ENCODE measurements around the gene PCF11.

PCF11 gene

DNA sequence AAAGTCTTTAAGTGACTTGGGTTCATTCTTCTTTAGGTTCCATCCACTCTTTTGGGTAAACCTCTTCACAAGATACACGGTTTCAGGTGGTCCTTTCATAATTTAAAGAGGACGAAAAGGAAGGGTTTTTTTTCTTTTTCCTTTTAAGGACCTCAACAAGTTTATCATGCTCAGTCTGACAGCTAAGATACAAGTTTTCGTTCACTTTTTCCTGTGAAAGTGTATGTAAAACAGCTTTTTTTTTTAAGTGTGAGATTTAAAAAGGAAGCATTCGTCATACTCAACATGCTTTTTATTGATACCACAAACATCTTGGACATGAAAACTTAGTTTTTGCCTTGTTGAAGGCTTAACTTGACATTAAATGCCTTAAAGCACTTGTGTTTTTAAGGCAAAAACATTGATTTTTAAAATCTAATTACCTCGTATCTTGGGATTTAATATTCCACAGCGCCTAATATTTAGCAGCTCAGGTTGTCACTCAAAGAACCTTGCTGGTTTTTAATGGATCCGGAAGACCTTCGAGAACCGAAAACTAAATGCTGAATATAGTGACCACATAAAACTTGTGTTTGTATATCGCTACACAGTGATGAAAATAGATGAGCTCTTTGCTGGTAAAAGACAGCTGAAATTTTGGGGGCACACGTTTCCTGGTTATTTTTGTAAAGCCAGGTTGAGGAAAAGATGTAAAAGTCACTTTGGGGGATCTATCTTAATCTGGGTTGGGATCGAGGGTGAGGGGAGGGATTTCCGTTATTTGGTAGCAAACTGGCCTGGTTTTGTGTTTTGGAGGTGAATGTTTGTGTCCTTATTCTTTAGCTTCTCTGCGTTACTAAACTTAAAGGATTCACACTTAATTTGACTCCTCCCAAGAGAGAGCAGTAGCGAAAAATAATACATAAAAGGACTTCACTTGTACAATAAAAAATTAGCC, 2.3 kb downstream of the PCF11 start:
- Histone ChIP-seq H3K36me3 (peaks cover 9% of the 10 kb centered on the region), H3K27ac (peak overlapping the region; percentile 99), H3K4me1 (ENCODE audit: control insufficient read depth in 1 of 2, insufficient read depth in 1 of 2, low read depth in 1 of 2, low read length in 1 of 2) (peaks cover 57 to 63% of the 10 kb centered on the region in 2 experiments), H3K9me3 (no peaks in the 10 kb centered on the region), H3K27me3 (no peaks in the 10 kb centered on the region), H3K4me3 (ENCODE audit: low read depth in 1 of 2, low read length in 1 of 2) (peak overlapping the region; percentile 95 to 100)
- TF ChIP-seq, protein P1, sequence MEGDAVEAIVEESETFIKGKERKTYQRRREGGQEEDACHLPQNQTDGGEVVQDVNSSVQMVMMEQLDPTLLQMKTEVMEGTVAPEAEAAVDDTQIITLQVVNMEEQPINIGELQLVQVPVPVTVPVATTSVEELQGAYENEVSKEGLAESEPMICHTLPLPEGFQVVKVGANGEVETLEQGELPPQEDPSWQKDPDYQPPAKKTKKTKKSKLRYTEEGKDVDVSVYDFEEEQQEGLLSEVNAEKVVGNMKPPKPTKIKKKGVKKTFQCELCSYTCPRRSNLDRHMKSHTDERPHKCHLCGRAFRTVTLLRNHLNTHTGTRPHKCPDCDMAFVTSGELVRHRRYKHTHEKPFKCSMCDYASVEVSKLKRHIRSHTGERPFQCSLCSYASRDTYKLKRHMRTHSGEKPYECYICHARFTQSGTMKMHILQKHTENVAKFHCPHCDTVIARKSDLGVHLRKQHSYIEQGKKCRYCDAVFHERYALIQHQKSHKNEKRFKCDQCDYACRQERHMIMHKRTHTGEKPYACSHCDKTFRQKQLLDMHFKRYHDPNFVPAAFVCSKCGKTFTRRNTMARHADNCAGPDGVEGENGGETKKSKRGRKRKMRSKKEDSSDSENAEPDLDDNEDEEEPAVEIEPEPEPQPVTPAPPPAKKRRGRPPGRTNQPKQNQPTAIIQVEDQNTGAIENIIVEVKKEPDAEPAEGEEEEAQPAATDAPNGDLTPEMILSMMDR (IDR thresholded peaks at IDR 0.05): no peak

DNA sequence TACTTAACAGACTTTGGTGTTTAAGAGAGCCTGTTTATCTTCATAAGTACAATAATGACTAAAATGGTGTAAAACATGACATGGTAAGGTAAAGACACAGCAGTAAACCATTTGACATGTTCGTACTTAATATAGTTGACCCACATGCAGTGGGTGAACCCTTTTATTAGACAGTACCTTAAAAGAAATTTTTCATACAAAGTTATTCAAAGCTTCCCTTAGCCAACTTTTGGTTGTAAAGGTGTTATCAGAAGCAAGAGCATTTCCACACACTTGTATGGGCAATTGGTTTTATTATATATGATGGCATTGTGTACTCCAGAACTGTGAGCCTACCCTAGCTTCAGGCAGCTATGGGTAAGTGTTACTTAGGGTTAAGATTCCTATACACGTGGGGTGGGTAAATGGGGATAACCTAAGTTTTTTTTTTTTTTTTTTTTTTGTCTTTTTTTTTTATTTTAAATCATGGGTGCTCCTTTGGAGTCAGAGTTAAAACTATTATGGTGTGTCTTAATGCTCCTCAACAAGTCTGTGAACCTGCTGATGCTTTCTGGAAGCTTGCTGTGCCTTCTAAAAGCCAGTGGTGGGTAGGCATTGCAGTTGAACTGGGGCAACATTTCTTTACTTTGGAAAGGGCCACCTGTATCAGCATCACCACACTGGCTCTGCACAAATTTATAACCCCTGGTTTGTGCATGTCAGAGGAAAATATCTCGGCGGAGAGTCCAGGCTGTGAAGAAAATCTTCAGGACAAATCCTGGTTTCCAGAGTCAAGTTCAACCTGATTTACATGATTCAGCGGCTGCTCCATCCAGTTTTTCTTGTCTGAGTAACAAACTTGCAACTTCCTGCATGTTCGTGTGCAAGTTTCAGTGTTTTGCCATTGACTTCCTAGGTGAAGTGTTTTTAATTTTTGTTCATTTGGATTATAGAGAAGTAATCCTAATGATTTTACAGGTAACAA, 3.3 kb downstream of the PCF11 start:
- Histone ChIP-seq H3K27ac (peak overlapping the region; percentile 99), H3K27me3 (no peaks in the 10 kb centered on the region), H3K4me3 (ENCODE audit: low read depth in 1 of 2, low read length in 1 of 2) (peak overlapping the region; percentile 95 to 100), H3K36me3 (peaks cover 18% of the 10 kb centered on the region), H3K9me3 (no peaks in the 10 kb centered on the region), H3K4me1 (ENCODE audit: control insufficient read depth in 1 of 2, insufficient read depth in 1 of 2, low read depth in 1 of 2, low read length in 1 of 2) (peaks cover 57 to 63% of the 10 kb centered on the region in 2 experiments)
- TF ChIP-seq, protein P1 (IDR thresholded peaks at IDR 0.05): no peak

DNA sequence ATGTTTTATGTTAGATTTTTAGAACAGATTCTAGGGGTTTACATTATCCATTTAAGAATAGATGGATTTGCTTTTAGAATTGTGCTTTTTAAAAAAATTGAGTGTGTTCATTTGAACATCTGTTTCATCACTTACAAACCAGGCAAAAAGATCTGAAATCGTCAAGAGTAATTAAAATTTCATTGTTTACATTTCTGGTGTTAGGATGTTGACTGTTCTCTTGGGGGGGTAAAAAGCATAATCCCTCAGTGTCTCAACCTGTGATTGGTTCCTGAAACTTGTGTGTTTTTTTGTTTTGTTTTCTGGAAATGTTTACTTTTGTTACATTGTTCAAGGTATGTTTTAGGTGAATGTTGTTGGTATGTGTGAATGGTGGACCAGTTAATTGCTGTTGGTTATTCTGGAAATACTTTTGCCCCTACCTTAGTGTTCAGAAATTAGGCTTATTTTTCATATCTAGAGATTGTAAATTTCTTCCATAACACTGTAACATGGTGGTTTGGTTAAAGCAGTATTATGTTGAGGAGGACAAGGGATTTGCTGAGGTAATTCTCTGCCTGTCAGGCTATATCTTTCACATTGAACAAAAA, 4.8 kb downstream of the PCF11 start:
- Histone ChIP-seq H3K36me3 (peaks cover 33% of the 10 kb centered on the region), H3K4me1 (ENCODE audit: control insufficient read depth in 1 of 2, insufficient read depth in 1 of 2, low read depth in 1 of 2, low read length in 1 of 2) (peaks cover 46 to 51% of the 10 kb centered on the region in 2 experiments), H3K27ac (peak overlapping the region; percentile 62), H3K27me3 (no peaks in the 10 kb centered on the region), H3K4me3 (ENCODE audit: low read depth in 1 of 2, low read length in 1 of 2) (no peak overlapping the region), H3K9me3 (no peaks in the 10 kb centered on the region)
- TF ChIP-seq, protein P1 (IDR thresholded peaks at IDR 0.05): no peak

DNA sequence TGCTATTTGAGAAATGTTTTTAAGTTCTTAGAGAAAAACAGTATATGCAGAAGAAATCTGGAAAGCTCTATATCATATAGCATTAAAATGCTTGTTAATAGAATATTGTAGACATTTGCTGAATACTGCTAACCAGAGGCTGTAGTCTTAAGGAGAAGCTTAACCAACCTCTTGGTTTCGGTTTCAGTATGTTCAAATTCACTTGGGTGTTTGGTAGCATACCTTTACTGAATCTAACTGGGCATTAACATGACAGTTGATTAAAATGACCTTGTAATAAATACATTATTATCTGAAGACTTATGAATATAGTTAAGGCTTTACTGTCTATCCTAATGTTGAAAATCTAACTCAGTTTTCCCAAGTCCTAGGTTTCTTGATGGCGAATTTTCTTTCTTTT, 5.4 kb downstream of the PCF11 start:
- Histone ChIP-seq H3K27ac (peak overlapping the region; percentile 62), H3K9me3 (no peaks in the 10 kb centered on the region), H3K27me3 (no peaks in the 10 kb centered on the region), H3K4me1 (ENCODE audit: control insufficient read depth in 1 of 2, insufficient read depth in 1 of 2, low read depth in 1 of 2, low read length in 1 of 2) (peaks cover 46 to 51% of the 10 kb centered on the region in 2 experiments), H3K4me3 (ENCODE audit: low read depth in 1 of 2, low read length in 1 of 2) (no peak overlapping the region), H3K36me3 (peaks cover 40% of the 10 kb centered on the region)
- TF ChIP-seq, protein P1 (IDR thresholded peaks at IDR 0.05): no peak

DNA sequence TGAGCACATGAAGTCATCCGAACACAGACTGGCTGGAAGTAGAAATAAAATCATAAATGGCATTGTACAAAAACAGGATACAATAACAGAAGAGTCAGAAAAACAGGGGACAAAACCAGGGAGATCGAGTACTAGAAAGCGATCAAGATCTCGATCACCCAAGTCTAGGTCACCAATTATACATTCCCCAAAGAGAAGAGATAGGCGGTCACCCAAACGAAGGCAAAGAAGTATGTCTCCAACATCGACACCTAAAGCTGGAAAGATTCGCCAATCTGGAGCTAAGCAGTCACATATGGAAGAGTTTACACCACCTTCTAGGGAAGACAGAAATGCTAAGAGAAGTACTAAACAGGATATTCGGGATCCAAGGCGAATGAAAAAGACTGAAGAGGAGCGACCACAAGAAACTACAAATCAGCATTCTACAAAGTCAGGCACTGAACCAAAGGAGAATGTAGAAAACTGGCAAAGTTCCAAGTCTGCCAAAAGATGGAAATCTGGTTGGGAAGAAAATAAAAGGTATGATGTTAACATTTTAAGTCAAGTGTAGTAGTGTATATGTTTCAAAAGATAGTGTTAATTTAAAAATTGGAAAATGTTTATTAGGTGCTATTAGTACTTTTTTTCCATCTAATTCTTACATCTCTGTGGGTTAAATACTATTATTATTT, 9.4 kb downstream of the PCF11 start:
- Histone ChIP-seq H3K4me3 (ENCODE audit: low read depth in 1 of 2, low read length in 1 of 2) (no peak overlapping the region), H3K9me3 (no peaks in the 10 kb centered on the region), H3K36me3 (peaks cover 72% of the 10 kb centered on the region), H3K27ac (no peak overlapping the region), H3K27me3 (no peaks in the 10 kb centered on the region), H3K4me1 (ENCODE audit: control insufficient read depth in 1 of 2, insufficient read depth in 1 of 2, low read depth in 1 of 2, low read length in 1 of 2) (peaks cover 25 to 34% of the 10 kb centered on the region in 2 experiments)
- TF ChIP-seq, protein P1 (IDR thresholded peaks at IDR 0.05): no peak
